ENCODE data around the gene IL17A.

The IL17A gene

DNA sequence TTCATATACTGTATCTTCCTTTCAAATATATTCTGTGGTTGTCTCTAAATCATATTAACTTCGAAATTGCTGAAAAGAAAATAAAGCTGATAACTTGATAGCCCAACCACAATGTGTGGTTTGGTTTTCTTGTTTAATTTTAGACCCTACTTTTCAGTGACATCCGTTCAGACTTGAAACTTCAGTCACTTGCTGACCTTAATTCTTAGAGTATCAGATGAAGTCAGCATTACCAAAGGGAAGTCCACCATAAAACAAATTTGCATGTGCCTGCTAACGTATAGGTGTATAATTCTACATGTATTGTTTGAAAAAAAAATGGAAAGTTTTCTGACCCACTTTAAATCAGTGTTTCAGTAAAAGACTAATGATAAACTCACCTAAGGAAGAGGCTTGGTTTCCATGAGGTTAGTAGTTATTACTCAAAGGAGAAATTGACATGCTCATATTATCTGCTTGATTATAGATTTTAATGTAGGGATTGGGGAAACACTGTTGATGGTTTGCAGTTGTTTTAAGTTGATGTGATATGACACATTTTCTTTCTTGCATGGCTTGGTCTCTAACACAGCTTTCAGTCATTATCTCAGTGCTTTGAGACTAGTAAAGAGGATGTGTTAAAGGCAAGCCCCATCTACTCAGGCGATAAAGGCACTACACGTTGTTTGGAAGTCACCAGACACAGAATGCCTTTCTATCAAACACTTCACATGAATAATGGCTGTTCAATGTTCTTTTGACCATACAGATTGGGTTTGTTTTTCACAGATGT, 5.2 kb upstream of the IL17A start:
- peak overlapping the region; percentile 72 for H3K4me2 ChIP-seq (ENCODE audit: low read depth, low read length)
- peak overlapping the region; percentile 66 for H3K27ac ChIP-seq (ENCODE audit: low read length)
- H3K9me2 ChIP-seq (replicated peaks; ENCODE audit: insufficient read depth, low read length): no peaks in the 10 kb centered on the region
- H3K4me3 ChIP-seq (ENCODE audit: low read length): peak overlapping the region; percentile 21; the same call in 1 of the 2 replicates
- H3K9ac ChIP-seq (ENCODE audit: low read length): peak overlapping the region; percentile 9; the same call in 1 of the 2 replicates
- no peak for TF ChIP-seq EZH2phosphoT487 (IDR thresholded peaks at IDR 0.05; ENCODE audit: low read length)
- TF ChIP-seq EZH2 (optimal IDR thresholded peaks at IDR 0.05; ENCODE audit: low read depth, low read length): no peak
- TF ChIP-seq, protein P1, sequence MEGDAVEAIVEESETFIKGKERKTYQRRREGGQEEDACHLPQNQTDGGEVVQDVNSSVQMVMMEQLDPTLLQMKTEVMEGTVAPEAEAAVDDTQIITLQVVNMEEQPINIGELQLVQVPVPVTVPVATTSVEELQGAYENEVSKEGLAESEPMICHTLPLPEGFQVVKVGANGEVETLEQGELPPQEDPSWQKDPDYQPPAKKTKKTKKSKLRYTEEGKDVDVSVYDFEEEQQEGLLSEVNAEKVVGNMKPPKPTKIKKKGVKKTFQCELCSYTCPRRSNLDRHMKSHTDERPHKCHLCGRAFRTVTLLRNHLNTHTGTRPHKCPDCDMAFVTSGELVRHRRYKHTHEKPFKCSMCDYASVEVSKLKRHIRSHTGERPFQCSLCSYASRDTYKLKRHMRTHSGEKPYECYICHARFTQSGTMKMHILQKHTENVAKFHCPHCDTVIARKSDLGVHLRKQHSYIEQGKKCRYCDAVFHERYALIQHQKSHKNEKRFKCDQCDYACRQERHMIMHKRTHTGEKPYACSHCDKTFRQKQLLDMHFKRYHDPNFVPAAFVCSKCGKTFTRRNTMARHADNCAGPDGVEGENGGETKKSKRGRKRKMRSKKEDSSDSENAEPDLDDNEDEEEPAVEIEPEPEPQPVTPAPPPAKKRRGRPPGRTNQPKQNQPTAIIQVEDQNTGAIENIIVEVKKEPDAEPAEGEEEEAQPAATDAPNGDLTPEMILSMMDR (IDR thresholded peaks at IDR 0.05; ENCODE audit: low read length): no peak
- DNase-seq: peak; percentile 89
- H3K79me2 ChIP-seq (ENCODE audit: low read length): no peaks in the 10 kb centered on the region
- peaks cover 73% of the 10 kb centered on the region for H3K4me1 ChIP-seq (ENCODE audit: low read length)
- H3K36me3 ChIP-seq (replicated peaks; ENCODE audit: insufficient read depth, low read length): no peaks in the 10 kb centered on the region
- H4K20me1 ChIP-seq (ENCODE audit: insufficient read depth, low read length): no peaks in the 10 kb centered on the region
- H2AFZ ChIP-seq (ENCODE audit: low read length): no peak overlapping the region
- peaks cover 28% of the 10 kb centered on the region for H3F3A ChIP-seq (ENCODE audit: insufficient read depth, low read length)
- peaks cover 17% of the 10 kb centered on the region; the same call in 1 of the 2 replicates for H3K27me3 ChIP-seq (replicated peaks; ENCODE audit: insufficient read depth, low read length)
- no peaks in the 10 kb centered on the region for H3K9me3 ChIP-seq (replicated peaks; ENCODE audit: insufficient read depth, low read length)

DNA sequence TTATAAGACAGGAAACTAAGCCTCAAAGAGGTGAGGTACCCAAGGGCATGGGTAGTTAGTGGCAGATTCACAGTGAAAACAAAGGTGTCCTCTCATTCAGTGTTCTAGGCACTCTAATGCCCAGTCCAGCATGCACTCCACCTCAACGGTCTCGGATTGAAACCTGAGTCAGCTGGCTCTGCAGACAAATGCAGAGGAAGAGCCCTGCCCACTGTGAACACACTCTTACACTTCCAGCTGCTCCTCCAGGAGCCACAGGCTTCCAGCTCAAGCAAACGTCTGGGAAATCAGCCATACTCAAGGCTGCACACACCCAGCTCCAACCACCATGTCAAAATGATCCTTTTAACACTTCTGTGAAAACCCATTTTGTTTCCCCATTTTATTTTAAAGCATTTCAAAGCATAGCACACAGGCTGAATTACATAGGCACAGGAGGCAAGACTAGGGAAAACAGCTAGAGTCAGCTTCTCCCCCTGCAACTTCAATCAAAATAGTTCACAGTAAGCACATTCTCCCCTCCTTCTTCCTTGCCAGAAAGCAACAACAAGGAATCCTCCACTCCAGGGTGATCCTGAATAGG, 3.0 kb upstream of the IL17A start:
- peaks cover 17% of the 10 kb centered on the region; the same call in 1 of the 2 replicates for H3K27me3 ChIP-seq (replicated peaks; ENCODE audit: insufficient read depth, low read length)
- peak overlapping the region; percentile 6; the same call in 1 of the 2 replicates for H3K27ac ChIP-seq (ENCODE audit: low read length)
- TF ChIP-seq EZH2phosphoT487 (IDR thresholded peaks at IDR 0.05; ENCODE audit: low read length) (no peak), EZH2 (optimal IDR thresholded peaks at IDR 0.05; ENCODE audit: low read depth, low read length) (no peak)
- TF ChIP-seq, protein P1 (IDR thresholded peaks at IDR 0.05; ENCODE audit: low read length): no peak
- H3K79me2 ChIP-seq (ENCODE audit: low read length): no peaks in the 10 kb centered on the region
- no peaks in the 10 kb centered on the region for H3K36me3 ChIP-seq (replicated peaks; ENCODE audit: insufficient read depth, low read length)
- no peak overlapping the region for H3K9ac ChIP-seq (ENCODE audit: low read length)
- H3F3A ChIP-seq (ENCODE audit: insufficient read depth, low read length): peaks cover 26% of the 10 kb centered on the region
- H3K4me1 ChIP-seq (ENCODE audit: low read length): peaks cover 74% of the 10 kb centered on the region
- H2AFZ ChIP-seq (ENCODE audit: low read length): no peak overlapping the region
- H3K4me2 ChIP-seq (ENCODE audit: low read depth, low read length): peak overlapping the region; percentile 42
- H3K9me3 ChIP-seq (replicated peaks; ENCODE audit: insufficient read depth, low read length): no peaks in the 10 kb centered on the region
- no peak for DNase-seq
- no peaks in the 10 kb centered on the region for H3K9me2 ChIP-seq (replicated peaks; ENCODE audit: insufficient read depth, low read length)
- no peak overlapping the region for H3K4me3 ChIP-seq (ENCODE audit: low read length)
- no peaks in the 10 kb centered on the region for H4K20me1 ChIP-seq (ENCODE audit: insufficient read depth, low read length)

DNA sequence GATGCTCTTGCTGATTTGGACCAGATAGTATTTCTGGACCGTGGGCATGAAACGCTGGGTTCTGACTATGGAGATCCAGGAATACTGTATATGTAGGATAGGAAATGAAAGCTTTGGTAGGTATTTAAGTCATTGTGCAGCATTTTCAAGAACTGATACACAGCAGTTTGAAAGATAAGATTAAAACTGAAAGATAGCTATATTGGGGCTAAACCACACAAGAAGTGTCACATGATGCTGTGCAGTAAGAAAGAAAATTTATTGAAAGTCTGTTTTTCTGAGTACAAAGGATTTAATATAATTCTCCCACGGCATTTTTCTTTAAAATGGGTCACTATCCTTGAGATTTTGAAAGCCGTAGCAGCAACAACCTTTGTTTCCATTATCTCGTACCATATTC, 305 bp downstream of the IL17A start:
- peaks cover 45% of the 10 kb centered on the region for H3K4me1 ChIP-seq (ENCODE audit: low read length)
- no peaks in the 10 kb centered on the region for H4K20me1 ChIP-seq (ENCODE audit: insufficient read depth, low read length)
- H3K9ac ChIP-seq (ENCODE audit: low read length): no peak overlapping the region
- H3K4me3 ChIP-seq (ENCODE audit: low read length): no peak overlapping the region
- H3K9me3 ChIP-seq (replicated peaks; ENCODE audit: insufficient read depth, low read length): no peaks in the 10 kb centered on the region
- H3F3A ChIP-seq (ENCODE audit: insufficient read depth, low read length): peaks cover 15% of the 10 kb centered on the region
- H3K36me3 ChIP-seq (replicated peaks; ENCODE audit: insufficient read depth, low read length): no peaks in the 10 kb centered on the region
- no peaks in the 10 kb centered on the region for H3K27me3 ChIP-seq (replicated peaks; ENCODE audit: insufficient read depth, low read length)
- peak; percentile 33 for DNase-seq
- peak overlapping the region; percentile 24; the same call in 1 of the 2 replicates for H3K27ac ChIP-seq (ENCODE audit: low read length)
- H3K9me2 ChIP-seq (replicated peaks; ENCODE audit: insufficient read depth, low read length): no peaks in the 10 kb centered on the region
- TF ChIP-seq EZH2 (optimal IDR thresholded peaks at IDR 0.05; ENCODE audit: low read depth, low read length): no peak
- no peak for TF ChIP-seq EZH2phosphoT487 (IDR thresholded peaks at IDR 0.05; ENCODE audit: low read length)
- TF ChIP-seq, protein P1 (IDR thresholded peaks at IDR 0.05; ENCODE audit: low read length): no peak
- peak overlapping the region; percentile 27; the same call in 1 of the 2 replicates for H3K4me2 ChIP-seq (ENCODE audit: low read depth, low read length)
- H2AFZ ChIP-seq (ENCODE audit: low read length): no peak overlapping the region
- no peaks in the 10 kb centered on the region for H3K79me2 ChIP-seq (ENCODE audit: low read length)

All from MM.1S (cell line).